Measurements from ENCODE around the gene BORCS8.
"Not testable (repeated sequence)": the region's sequence is repeated elsewhere in the genome, so short reads cannot be mapped to it uniquely, and the experiment has no call there.

BORCS8 gene

DNA sequence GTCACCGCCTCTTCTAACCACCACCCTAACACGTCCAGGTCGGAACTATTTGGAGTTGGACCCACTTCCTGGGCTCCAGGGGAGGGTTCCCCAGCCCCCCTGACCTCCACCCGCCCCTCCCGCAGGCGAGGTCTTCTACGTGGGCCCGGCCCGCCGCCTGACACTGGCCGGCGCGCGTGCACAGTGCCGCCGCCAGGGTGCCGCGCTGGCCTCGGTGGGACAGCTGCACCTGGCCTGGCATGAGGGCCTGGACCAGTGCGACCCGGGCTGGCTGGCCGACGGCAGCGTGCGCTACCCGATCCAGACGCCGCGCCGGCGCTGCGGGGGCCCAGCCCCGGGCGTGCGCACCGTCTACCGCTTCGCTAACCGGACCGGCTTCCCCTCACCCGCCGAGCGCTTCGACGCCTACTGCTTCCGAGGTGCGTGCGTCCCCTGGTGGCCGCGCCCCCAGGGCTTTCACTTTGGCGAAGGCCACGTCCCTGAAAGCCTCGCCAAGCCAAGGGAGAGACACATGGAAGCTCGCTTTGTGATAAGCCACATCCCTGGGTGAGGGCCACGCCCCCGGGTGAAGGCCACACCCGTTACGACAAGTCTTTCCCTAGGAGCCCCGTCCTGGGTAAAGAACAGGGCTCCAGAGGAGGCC is 33.0 kb upstream of the BORCS8 start:
- in situ Hi-C loops (cut with HindIII; ENCODE audit: low sequenced_read_pairs): no loop called here
- peak; percentile 16 for DNase-seq (ENCODE audit: low read depth, low spot score)
- H3K4me3 ChIP-seq (ENCODE audit: low read depth, low read length): no peak overlapping the region
- TF ChIP-seq, protein P1, sequence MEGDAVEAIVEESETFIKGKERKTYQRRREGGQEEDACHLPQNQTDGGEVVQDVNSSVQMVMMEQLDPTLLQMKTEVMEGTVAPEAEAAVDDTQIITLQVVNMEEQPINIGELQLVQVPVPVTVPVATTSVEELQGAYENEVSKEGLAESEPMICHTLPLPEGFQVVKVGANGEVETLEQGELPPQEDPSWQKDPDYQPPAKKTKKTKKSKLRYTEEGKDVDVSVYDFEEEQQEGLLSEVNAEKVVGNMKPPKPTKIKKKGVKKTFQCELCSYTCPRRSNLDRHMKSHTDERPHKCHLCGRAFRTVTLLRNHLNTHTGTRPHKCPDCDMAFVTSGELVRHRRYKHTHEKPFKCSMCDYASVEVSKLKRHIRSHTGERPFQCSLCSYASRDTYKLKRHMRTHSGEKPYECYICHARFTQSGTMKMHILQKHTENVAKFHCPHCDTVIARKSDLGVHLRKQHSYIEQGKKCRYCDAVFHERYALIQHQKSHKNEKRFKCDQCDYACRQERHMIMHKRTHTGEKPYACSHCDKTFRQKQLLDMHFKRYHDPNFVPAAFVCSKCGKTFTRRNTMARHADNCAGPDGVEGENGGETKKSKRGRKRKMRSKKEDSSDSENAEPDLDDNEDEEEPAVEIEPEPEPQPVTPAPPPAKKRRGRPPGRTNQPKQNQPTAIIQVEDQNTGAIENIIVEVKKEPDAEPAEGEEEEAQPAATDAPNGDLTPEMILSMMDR (IDR thresholded peaks at IDR 0.05; ENCODE audit: low read depth, low read length): peak; percentile 65

DNA sequence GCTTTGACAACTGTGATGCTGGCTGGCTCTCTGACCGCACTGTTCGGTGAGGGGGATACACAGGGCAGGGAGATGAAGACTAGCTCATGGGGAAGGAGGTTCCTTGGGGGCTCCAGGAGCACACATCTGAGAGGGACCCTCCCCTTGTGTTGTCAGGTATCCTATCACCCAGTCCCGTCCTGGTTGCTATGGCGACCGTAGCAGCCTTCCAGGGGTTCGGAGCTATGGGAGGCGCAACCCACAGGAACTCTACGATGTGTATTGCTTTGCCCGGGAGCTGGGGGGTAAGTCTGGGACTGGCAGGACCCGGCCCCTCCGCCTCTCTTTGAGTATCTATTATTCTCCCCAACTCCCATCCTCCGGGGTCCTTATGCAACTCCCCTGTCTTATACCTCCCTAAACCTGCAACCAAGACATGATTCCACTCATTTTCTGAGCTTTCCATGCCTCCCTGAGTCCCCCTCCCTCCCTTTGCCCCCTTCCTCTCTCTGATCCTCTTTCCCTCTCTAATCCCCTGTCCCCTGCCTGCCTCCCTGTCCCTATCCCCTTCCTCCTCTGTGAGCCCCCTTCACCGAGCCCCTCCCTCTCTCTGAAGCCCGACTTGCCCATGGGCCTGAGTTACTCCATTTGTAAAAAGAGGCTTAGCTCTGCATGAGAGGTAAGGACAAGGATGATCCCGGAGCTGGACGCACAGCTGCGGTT is 32.3 kb upstream of the BORCS8 start:
- H3K4me3 ChIP-seq (ENCODE audit: low read depth, low read length): no peak overlapping the region
- TF ChIP-seq, protein P1 (IDR thresholded peaks at IDR 0.05; ENCODE audit: low read depth, low read length): no peak
- in situ Hi-C loops (cut with HindIII; ENCODE audit: low sequenced_read_pairs): no loop called here
- no peak for DNase-seq (ENCODE audit: low read depth, low spot score)

DNA sequence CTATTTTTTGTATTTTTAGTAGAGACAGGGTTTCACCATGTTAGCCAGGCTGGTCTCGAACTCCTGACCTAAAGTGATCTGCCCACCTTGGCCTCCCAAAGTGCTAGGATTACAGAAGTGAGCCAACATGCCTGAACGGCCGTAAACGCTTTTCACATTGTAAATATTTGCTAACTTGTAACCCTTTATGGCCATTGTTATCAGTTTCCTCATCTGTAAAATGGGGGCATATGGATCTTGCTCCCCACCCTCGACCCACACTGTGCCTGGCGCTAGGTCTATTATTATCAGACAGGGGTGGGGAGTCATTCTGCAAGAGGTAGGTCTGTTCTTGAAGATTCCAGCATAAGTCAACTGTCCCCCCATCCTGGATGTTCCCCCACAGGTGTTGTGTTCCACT is 31.7 kb upstream of the BORCS8 start:
- TF ChIP-seq, protein P1 (IDR thresholded peaks at IDR 0.05; ENCODE audit: low read depth, low read length): no peak
- H3K4me3 ChIP-seq (ENCODE audit: low read depth, low read length): no peak overlapping the region
- no peak for DNase-seq (ENCODE audit: low read depth, low spot score)
- in situ Hi-C loops (cut with HindIII; ENCODE audit: low sequenced_read_pairs): no loop called here

DNA sequence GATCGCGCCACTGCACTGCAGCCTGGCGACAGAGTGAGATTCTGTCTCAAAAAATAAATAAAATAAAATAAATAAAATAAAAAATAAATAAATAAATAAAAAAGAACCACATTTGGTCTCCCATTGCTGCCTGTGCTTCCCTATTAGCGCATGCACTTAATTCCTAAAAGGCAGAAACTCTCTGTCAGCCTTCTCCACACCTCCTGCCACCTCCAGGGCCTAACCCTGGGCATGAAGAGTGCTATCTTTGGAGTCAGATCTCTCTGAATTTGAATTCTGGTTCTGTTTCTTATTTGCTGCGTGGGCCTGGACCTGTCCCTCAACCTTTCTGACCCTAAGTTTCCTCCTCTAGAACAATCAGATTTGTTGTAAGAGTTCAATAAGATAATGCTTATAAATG is 31.1 kb upstream of the BORCS8 start:
- TF ChIP-seq, protein P1 (IDR thresholded peaks at IDR 0.05; ENCODE audit: low read depth, low read length): no peak
- H3K4me3 ChIP-seq (ENCODE audit: low read depth, low read length): no peak overlapping the region
- in situ Hi-C loops (cut with HindIII; ENCODE audit: low sequenced_read_pairs): no loop called here
- no peak for DNase-seq (ENCODE audit: low read depth, low spot score)

DNA sequence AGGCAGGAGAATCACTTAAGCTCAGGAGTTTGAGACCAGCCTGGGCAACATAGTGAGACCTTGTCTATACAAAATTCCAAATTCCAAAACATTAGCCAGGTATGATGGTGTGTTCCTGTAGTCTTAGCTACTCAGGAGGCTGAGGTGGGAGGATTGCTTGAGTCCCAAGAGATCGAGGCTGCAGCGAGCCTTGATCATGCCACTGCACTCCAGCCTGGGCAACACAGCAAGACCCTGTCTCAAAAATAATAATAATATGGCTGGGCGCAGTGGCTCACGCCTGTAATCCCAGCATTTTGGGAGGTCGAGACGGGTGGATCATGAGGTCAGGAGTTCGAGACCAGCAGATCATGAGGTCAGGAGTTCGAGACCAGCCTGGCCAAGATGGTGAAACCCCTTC is 29.0 kb upstream of the BORCS8 start:
- DNase-seq (ENCODE audit: low read depth, low spot score); in situ Hi-C loops (cut with HindIII; ENCODE audit: low sequenced_read_pairs); H3K4me3 ChIP-seq (ENCODE audit: low read depth, low read length): not testable (repeated sequence)

DNA sequence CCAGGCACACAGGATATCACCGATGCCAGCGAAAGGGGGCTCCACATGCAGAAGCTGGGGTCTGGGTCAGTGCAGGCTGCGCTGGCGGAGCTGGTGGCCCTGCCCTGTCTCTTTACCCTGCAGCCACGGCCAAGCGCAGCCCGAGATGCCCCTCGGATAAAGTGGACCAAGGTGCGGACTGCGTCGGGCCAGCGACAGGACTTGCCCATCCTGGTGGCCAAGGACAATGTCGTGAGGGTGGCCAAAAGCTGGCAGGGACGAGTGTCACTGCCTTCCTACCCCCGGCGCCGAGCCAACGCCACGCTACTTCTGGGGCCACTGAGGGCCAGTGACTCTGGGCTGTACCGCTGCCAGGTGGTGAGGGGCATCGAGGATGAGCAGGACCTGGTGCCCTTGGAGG is 27.0 kb upstream of the BORCS8 start:
- no peak for DNase-seq (ENCODE audit: low read depth, low spot score)
- TF ChIP-seq, protein P1 (IDR thresholded peaks at IDR 0.05; ENCODE audit: low read depth, low read length): no peak
- in situ Hi-C loops (cut with HindIII; ENCODE audit: low sequenced_read_pairs): no loop called here
- no peak overlapping the region for H3K4me3 ChIP-seq (ENCODE audit: low read depth, low read length)

DNA sequence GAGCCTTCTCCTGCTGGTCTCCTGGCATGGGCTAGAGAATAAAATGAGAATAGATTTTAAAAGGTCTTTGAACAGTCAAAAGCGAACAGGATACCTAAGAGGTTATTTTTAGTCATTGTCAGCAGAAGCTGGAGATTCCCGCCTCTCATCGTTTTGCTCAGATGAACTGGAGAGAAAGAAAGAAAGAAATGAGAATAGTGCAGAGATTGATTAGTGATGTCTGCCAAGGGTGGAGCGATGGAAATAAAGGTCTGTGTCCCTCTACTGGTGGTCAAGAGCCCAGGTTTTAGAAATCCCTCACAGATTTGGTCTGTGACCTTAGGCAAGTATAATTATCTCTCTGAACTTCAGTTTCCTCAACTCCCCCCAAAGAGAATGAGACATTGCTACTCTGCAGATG is 25.1 kb upstream of the BORCS8 start:
- peak; percentile 14 for DNase-seq (ENCODE audit: low read depth, low spot score)
- in situ Hi-C loops (cut with HindIII; ENCODE audit: low sequenced_read_pairs): no loop called here
- TF ChIP-seq, protein P1 (IDR thresholded peaks at IDR 0.05; ENCODE audit: low read depth, low read length): peak; percentile 21
- H3K4me3 ChIP-seq (ENCODE audit: low read depth, low read length): no peak overlapping the region
